Activated CD4-positive, CD25-positive, alpha-beta regulatory T cell treated with anti-CD3 and anti-CD28 coated beads, Interleukin-2, amount 50 U/mL, for 72 hours (primary cell): ENCODE data around the gene AK1.
A peak's percentile ranks its signal among the peaks of the same experiment; 100 is the strongest.
"Not testable (repeated sequence)": the region's sequence is repeated elsewhere in the genome, so short reads cannot be mapped to it uniquely, and the experiment has no call there.

Source experiments
- DNase-seq: peaks from one replicate; pipeline ENCODE4 v3.0.0; 2021

The AK1 gene

GRCh38 chr9:127881715-127882114 lies 4.2 kb upstream of the AK1 start:
- DNase-seq: not testable (repeated sequence)

GRCh38 chr9:127880143-127880542 lies 2.7 kb upstream of the AK1 start:
- DNase-seq: no peak

- DNase-seq: no peak
These were observed 1.3 kb upstream of the AK1 start for GRCh38 chr9:127878652-127879390.

- DNase-seq: no peak
These were observed 651 bp upstream of the AK1 start for GRCh38 chr9:127878001-127878651.

GRCh38 chr9:127876764-127877562 lies 512 bp downstream of the AK1 start:
- DNase-seq: no peak

GRCh38 chr9:127876026-127876763 lies 1.3 kb downstream of the AK1 start:
- DNase-seq: no peak

- DNase-seq: no peak
These were observed 2.0 kb downstream of the AK1 start for GRCh38 chr9:127875306-127875966.

- DNase-seq: no peak
These were observed 2.9 kb downstream of the AK1 start for GRCh38 chr9:127874301-127875221.

GRCh38 chr9:127873886-127874285 lies 3.6 kb downstream of the AK1 start:
- no peak for DNase-seq

- no peak for DNase-seq
These were observed 4.2 kb downstream of the AK1 start for GRCh38 chr9:127873223-127873691.

GRCh38 chr9:127872369-127873222 lies 4.9 kb downstream of the AK1 start:
- DNase-seq: no peak

- DNase-seq: no peak
These were observed 5.9 kb downstream of the AK1 start for GRCh38 chr9:127871531-127871930.

GRCh38 chr9:127870887-127871286 lies 6.6 kb downstream of the AK1 start:
- DNase-seq: no peak

GRCh38 chr9:127870153-127870491 lies 7.4 kb downstream of the AK1 start:
- not testable (repeated sequence) for DNase-seq

GRCh38 chr9:127869310-127870152 lies 7.9 kb downstream of the AK1 start:
- DNase-seq: peak; percentile 89

- no peak for DNase-seq
These were observed 9.1 kb downstream of the AK1 start for GRCh38 chr9:127868278-127868902.

GRCh38 chr9:127867356-127868277 lies 9.9 kb downstream of the AK1 start:
- no peak for DNase-seq

- no peak for DNase-seq
These were observed 10.9 kb downstream of the AK1 start for GRCh38 chr9:127866535-127866934.
